ENCODE data around the gene HCK.

The HCK gene

GRCh38 chr20:32124916-32125454, 72.9 kb downstream of the HCK start:
- peaks cover 5% of the 10 kb centered on the region for H3K9me3 Mint-ChIP-seq
- no peak for TF ChIP-seq CTCF (IDR thresholded peaks at IDR 0.05; ENCODE audit: unreplicated experiment in 3 of 3)

GRCh38 chr20:32125506-32125905, 73.5 kb downstream of the HCK start:
- Mint-ChIP-seq H3K9me3 (peaks cover 2% of the 10 kb centered on the region), H3K4me1 (peaks cover 14% of the 10 kb centered on the region), H3K4me3 (no peak overlapping the region), H3K27ac (no peak overlapping the region), H3K36me3 (ENCODE audit: low read depth) (peaks cover 29% of the 10 kb centered on the region), H3K27me3 (ENCODE audit: low read depth) (no peaks in the 10 kb centered on the region)
- no peak for TF ChIP-seq CTCF (IDR thresholded peaks at IDR 0.05; ENCODE audit: unreplicated experiment in 3 of 3)

More at GRCh38 chr20:32124916-32125454, 72.9 kb downstream of the HCK start:
- Mint-ChIP-seq H3K4me3 (no peak overlapping the region), H3K27me3 (ENCODE audit: low read depth) (no peaks in the 10 kb centered on the region), H3K36me3 (ENCODE audit: low read depth) (peaks cover 31% of the 10 kb centered on the region), H3K4me1 (peaks cover 14% of the 10 kb centered on the region), H3K27ac (no peak overlapping the region)

DNA sequence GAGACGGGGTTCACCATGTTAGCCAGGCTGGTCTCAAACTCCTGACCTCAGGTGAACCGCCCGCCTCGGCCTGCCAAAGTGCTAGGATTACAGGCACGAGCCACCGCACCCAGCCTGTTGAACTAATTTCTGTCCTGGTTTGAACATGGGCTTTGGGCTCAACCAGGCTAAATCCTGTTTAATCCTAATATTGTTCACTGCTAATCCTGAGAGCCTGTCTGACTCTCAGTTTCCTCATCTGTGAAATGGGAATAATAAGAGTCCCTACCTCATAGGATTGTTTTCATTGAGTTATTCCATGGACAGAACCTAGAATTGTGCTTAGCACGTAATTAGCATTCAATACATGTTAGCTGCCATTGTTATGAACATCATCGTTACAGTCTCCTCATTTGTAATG, 74.9 kb downstream of the HCK start:
- Mint-ChIP-seq H3K27ac (no peak overlapping the region), H3K9me3 (no peaks in the 10 kb centered on the region), H3K4me1 (peaks cover 14% of the 10 kb centered on the region), H3K4me3 (no peak overlapping the region), H3K27me3 (ENCODE audit: low read depth) (no peaks in the 10 kb centered on the region), H3K36me3 (ENCODE audit: low read depth) (peaks cover 26% of the 10 kb centered on the region)
- no peak for TF ChIP-seq CTCF (IDR thresholded peaks at IDR 0.05; ENCODE audit: unreplicated experiment in 3 of 3)

- Mint-ChIP-seq H3K9me3 (no peaks in the 10 kb centered on the region), H3K27me3 (ENCODE audit: low read depth) (no peaks in the 10 kb centered on the region), H3K27ac (peak overlapping the region in 1 of 3 experiments; percentile 67), H3K4me1 (peaks cover 14% of the 10 kb centered on the region), H3K4me3 (no peak overlapping the region), H3K36me3 (ENCODE audit: low read depth) (peaks cover 26% of the 10 kb centered on the region)
- no peak for TF ChIP-seq CTCF (IDR thresholded peaks at IDR 0.05; ENCODE audit: unreplicated experiment in 3 of 3)
These were observed 75.3 kb downstream of the HCK start for GRCh38 chr20:32127347-32127746.

- H3K4me3 Mint-ChIP-seq = no peak overlapping the region
- H3K4me1 Mint-ChIP-seq = peaks cover 14% of the 10 kb centered on the region
- TF ChIP-seq CTCF (IDR thresholded peaks at IDR 0.05; ENCODE audit: unreplicated experiment in 3 of 3) = no peak
- no peaks in the 10 kb centered on the region for H3K27me3 Mint-ChIP-seq (ENCODE audit: low read depth)
- H3K36me3 Mint-ChIP-seq (ENCODE audit: low read depth) = peaks cover 23% of the 10 kb centered on the region
- H3K27ac Mint-ChIP-seq = no peak overlapping the region
- H3K9me3 Mint-ChIP-seq = no peaks in the 10 kb centered on the region
These were observed 76.1 kb downstream of the HCK start for GRCh38 chr20:32128167-32128566.

GRCh38 chr20:32129863-32130262, 77.8 kb downstream of the HCK start:
- peaks cover 13% of the 10 kb centered on the region for H3K36me3 Mint-ChIP-seq (ENCODE audit: low read depth)
- no peaks in the 10 kb centered on the region for H3K27me3 Mint-ChIP-seq (ENCODE audit: low read depth)
- no peak for TF ChIP-seq CTCF (IDR thresholded peaks at IDR 0.05; ENCODE audit: unreplicated experiment in 3 of 3)
- peaks cover 14% of the 10 kb centered on the region for H3K4me1 Mint-ChIP-seq
- H3K9me3 Mint-ChIP-seq = no peaks in the 10 kb centered on the region
- H3K27ac Mint-ChIP-seq = no peak overlapping the region
- H3K4me3 Mint-ChIP-seq = no peak overlapping the region
